Measurements from ENCODE around the gene NACC2.
A peak's percentile ranks its signal among the peaks of the same experiment; 100 is the strongest.
"Not testable (repeated sequence)": the region's sequence is repeated elsewhere in the genome, so short reads cannot be mapped to it uniquely, and the experiment has no call there.

The NACC2 gene

GRCh38 chr9:136110082-136111061, 15.3 kb upstream of the NACC2 start:
- ATAC-seq, result peak; percentile 4 to 6

- ATAC-seq, result peak; percentile 90
Measured at GRCh38 chr9:136109351-136110081, 14.4 kb upstream of the NACC2 start.

GRCh38 chr9:136108648-136109266, 13.7 kb upstream of the NACC2 start:
- no peak for ATAC-seq

GRCh38 chr9:136107953-136108647, 13.0 kb upstream of the NACC2 start:
- no peak for ATAC-seq

GRCh38 chr9:136107155-136107952, 12.3 kb upstream of the NACC2 start:
- no peak for ATAC-seq

GRCh38 chr9:136105398-136106135, 10.5 kb upstream of the NACC2 start:
- ATAC-seq, result no peak

- ATAC-seq, result no peak
Measured at GRCh38 chr9:136104916-136105315, 9.8 kb upstream of the NACC2 start.

GRCh38 chr9:136104488-136104800, 9.4 kb upstream of the NACC2 start:
- ATAC-seq, result no peak

- ATAC-seq, result no peak
Measured at GRCh38 chr9:136103651-136104487, 8.8 kb upstream of the NACC2 start.

- not testable (repeated sequence) for ATAC-seq
Measured at GRCh38 chr9:136101615-136102074, 6.6 kb upstream of the NACC2 start.

GRCh38 chr9:136100700-136101614, 5.9 kb upstream of the NACC2 start:
- no peak for ATAC-seq

GRCh38 chr9:136099542-136099941, 4.5 kb upstream of the NACC2 start:
- no peak for ATAC-seq

- ATAC-seq, result no peak
Measured at GRCh38 chr9:136098844-136099243, 3.8 kb upstream of the NACC2 start.

- no peak for ATAC-seq
Measured at GRCh38 chr9:136098210-136098609, 3.1 kb upstream of the NACC2 start.

GRCh38 chr9:136096505-136097001, 1.5 kb upstream of the NACC2 start:
- no peak for ATAC-seq

GRCh38 chr9:136093995-136094881, 851 bp downstream of the NACC2 start:
- peak; percentile 65 to 74 for ATAC-seq

- ATAC-seq, result no peak
Measured at GRCh38 chr9:136093346-136093986, 1.6 kb downstream of the NACC2 start.
